Astrocyte (in vitro differentiated cells and primary cell): ENCODE data around the gene C7. TPM values are rescaled to one million over a fixed set of nuclear protein-coding genes. Genes with fewer than 3 reads are reported as not detected.

Experiments used
- DNase-seq: peaks from one replicate; pipeline ENCODE4 v3.0.0-alpha.2; 2010; ENCODE audit warnings: low read depth
- FAIRE-seq: peaks from 2 replicates; lab custom pipeline; 2011; peaks lifted over from hg19 to GRCh38; lab: Jason Lieb, UNC
- H2AFZ ChIP-seq: 2 replicates; pipeline ENCODE4 v1.6.0; 2012; ENCODE audit warnings: low read depth, low read length, inconsistent platforms
- H3K27ac ChIP-seq: 2 replicates; pipeline ENCODE4 v1.5.1; 2011; ENCODE audit warnings: low read depth, low read length, inconsistent platforms
- H3K27me3 ChIP-seq: 2 replicates; pipeline ENCODE4 v1.6.0; 2011; ENCODE audit warnings: low read length, inconsistent platforms; ENCODE audit not compliant: insufficient read depth
- H3K36me3 ChIP-seq: 2 replicates; pipeline ENCODE4 v1.5.1; 2011; ENCODE audit warnings: low read length, inconsistent platforms; ENCODE audit not compliant: insufficient read depth
- H3K4me1 ChIP-seq: 2 replicates; pipeline ENCODE4 v1.5.1; 2011; ENCODE audit warnings: low read length, inconsistent platforms; ENCODE audit not compliant: insufficient read depth
- H3K4me2 ChIP-seq: 2 replicates; pipeline ENCODE4 v1.6.0; 2012; ENCODE audit warnings: low read length, inconsistent platforms
- H3K4me3 ChIP-seq: 2 replicates; pipeline ENCODE4 v1.5.1; 2011; ENCODE audit warnings: low read depth, mild to moderate bottlenecking, low read length, inconsistent platforms; ENCODE audit not compliant: insufficient read depth
- H3K79me2 ChIP-seq: 2 replicates; pipeline ENCODE4 v1.6.0; 2012; ENCODE audit warnings: mild to moderate bottlenecking, low read length, inconsistent platforms; ENCODE audit not compliant: insufficient read depth
- H3K9ac ChIP-seq: 2 replicates; pipeline ENCODE4 v1.6.0; 2012; ENCODE audit warnings: mild to moderate bottlenecking, low read length, inconsistent platforms
- H3K9me3 ChIP-seq: 2 replicates; pipeline ENCODE4 v1.5.1; 2012; ENCODE audit warnings: low read depth, mild to moderate bottlenecking, low read length, inconsistent platforms; ENCODE audit not compliant: insufficient read depth
- H4K20me1 ChIP-seq: 2 replicates; pipeline ENCODE4 v1.6.0; 2012; ENCODE audit warnings: low read length, inconsistent platforms; ENCODE audit not compliant: insufficient read depth
- H3K27ac Mint-ChIP-seq: one replicate; pipeline ENCODE4 v1.8.0; 2021; ENCODE audit warnings: mild to moderate bottlenecking, mixed read lengths; ENCODE audit not compliant: unreplicated experiment
- H3K27me3 Mint-ChIP-seq: one replicate; pipeline ENCODE4 v1.8.0; 2021; ENCODE audit warnings: low read depth, mixed read lengths; ENCODE audit not compliant: unreplicated experiment
- H3K36me3 Mint-ChIP-seq: one replicate; pipeline ENCODE4 v1.8.0; 2021; ENCODE audit warnings: low read depth, mixed read lengths; ENCODE audit not compliant: unreplicated experiment
- H3K4me1 Mint-ChIP-seq: one replicate; pipeline ENCODE4 v1.8.0; 2021; ENCODE audit warnings: low read depth, mixed read lengths; ENCODE audit not compliant: unreplicated experiment
- H3K4me3 Mint-ChIP-seq: one replicate; pipeline ENCODE4 v1.8.0; 2021; ENCODE audit warnings: mild to moderate bottlenecking, moderate library complexity, mixed read lengths; ENCODE audit not compliant: unreplicated experiment
- H3K9me3 Mint-ChIP-seq: one replicate; pipeline ENCODE4 v1.8.0; 2021; ENCODE audit warnings: mild to moderate bottlenecking, mixed read lengths; ENCODE audit not compliant: unreplicated experiment
- CTCF ChIP-seq: IDR thresholded peaks from 2 replicates; pipeline ENCODE4 v1.5.1; 2011; ENCODE audit warnings: low read depth, mild to moderate bottlenecking, inconsistent platforms, low read length, moderate library complexity; ENCODE audit not compliant: insufficient read depth
- EZH2 ChIP-seq: IDR thresholded peaks from 2 replicates; pipeline ENCODE4 v1.6.1; 2012; ENCODE audit warnings: mild to moderate bottlenecking, low read length, inconsistent platforms; ENCODE audit not compliant: insufficient read depth
- total RNA-seq: library from RNA; stranded (reverse); gene quantifications from 2 replicates; pipeline ENCODE4 v1.2.1, GENCODE V29; 2021

The C7 gene
- total RNA-seq, 1 donor from 2014 or later = 0.66 TPM

- Histone ChIP-seq H3K4me2 (no peak overlapping the region), H3K36me3 (no peaks in the 10 kb centered on the region), H3K9me3 (peaks cover 4% of the 10 kb centered on the region), H3K27me3 (no peaks in the 10 kb centered on the region), H3K27ac (no peak overlapping the region), H3K79me2 (no peaks in the 10 kb centered on the region), H4K20me1 (no peaks in the 10 kb centered on the region), H3K4me3 (no peak overlapping the region), H2AFZ (no peak overlapping the region), H3K4me1 (no peaks in the 10 kb centered on the region), H3K9ac (no peak overlapping the region)
- FAIRE-seq (no peak), DNase-seq (no peak)
- no peak overlapping the region for H3K27ac Mint-ChIP-seq
- H3K36me3 Mint-ChIP-seq = no peaks in the 10 kb centered on the region
- H3K9me3 Mint-ChIP-seq = peaks cover 11% of the 10 kb centered on the region
- H3K27me3 Mint-ChIP-seq = no peaks in the 10 kb centered on the region
- no peak for TF ChIP-seq EZH2
- H3K4me1 Mint-ChIP-seq = no peaks in the 10 kb centered on the region
- no peak overlapping the region for H3K4me3 Mint-ChIP-seq
These were observed 35.9 kb upstream of the C7 start for GRCh38 chr5:40873286-40873880.

- Mint-ChIP-seq H3K27me3 (no peaks in the 10 kb centered on the region), H3K27ac (no peak overlapping the region)
- DNase-seq = no peak
These were observed 33.3 kb upstream of the C7 start for GRCh38 chr5:40875958-40876357.

GRCh38 chr5:40877371-40877988 lies 31.8 kb upstream of the C7 start:
- Histone ChIP-seq H3K4me1 (no peaks in the 10 kb centered on the region), H3K36me3 (no peaks in the 10 kb centered on the region), H3K27me3 (no peaks in the 10 kb centered on the region), H4K20me1 (no peaks in the 10 kb centered on the region), H3K27ac (no peak overlapping the region), H3K9me3 (peaks cover 4% of the 10 kb centered on the region), H3K79me2 (no peaks in the 10 kb centered on the region), H3K4me3 (no peak overlapping the region), H2AFZ (no peak overlapping the region), H3K4me2 (no peak overlapping the region), H3K9ac (no peak overlapping the region)
- DNase-seq (no peak), FAIRE-seq (no peak)
- Mint-ChIP-seq H3K9me3 (peaks cover 21% of the 10 kb centered on the region), H3K27ac (no peak overlapping the region), H3K4me1 (no peaks in the 10 kb centered on the region), H3K4me3 (no peak overlapping the region), H3K27me3 (no peaks in the 10 kb centered on the region), H3K36me3 (no peaks in the 10 kb centered on the region)
- no peak for TF ChIP-seq CTCF

More at GRCh38 chr5:40875958-40876357, 33.3 kb upstream of the C7 start:
- no peaks in the 10 kb centered on the region for H4K20me1 ChIP-seq
- no peak overlapping the region for H3K4me2 ChIP-seq
- H2AFZ ChIP-seq = no peak overlapping the region
- FAIRE-seq = no peak
- no peaks in the 10 kb centered on the region for H3K4me1 ChIP-seq
- H3K36me3 ChIP-seq = no peaks in the 10 kb centered on the region
- no peak overlapping the region for H3K4me3 ChIP-seq
- H3K4me3 Mint-ChIP-seq = no peak overlapping the region
- H3K9ac ChIP-seq = no peak overlapping the region
- no peaks in the 10 kb centered on the region for H3K36me3 Mint-ChIP-seq
- TF ChIP-seq CTCF (no peak), EZH2 (no peak)
- H3K27me3 ChIP-seq = no peaks in the 10 kb centered on the region
- H3K9me3 Mint-ChIP-seq = peaks cover 11% of the 10 kb centered on the region
- no peaks in the 10 kb centered on the region for H3K79me2 ChIP-seq
- no peaks in the 10 kb centered on the region for H3K4me1 Mint-ChIP-seq
- H3K9me3 ChIP-seq = peaks cover 4% of the 10 kb centered on the region
- H3K27ac ChIP-seq = no peak overlapping the region
